K562 (cell line): ENCODE results near the gene IRF9. TPM values are rescaled to one million over a fixed set of nuclear protein-coding genes. Genes with fewer than 3 reads are reported as not detected.

Experiments
- BCLAF1 ChIP-seq, 2 experiments: fragments of 450-650 bp in 1 of 2; IDR thresholded peaks; 2 replicates each; pipeline ENCODE4 v1.6.1; 2011 to 2017; ENCODE audit warnings: low read depth in 2 of 2, antibody characterized with exemption in 1 of 2, borderline replicate concordance in 1 of 2, low read length in 1 of 2, mild to moderate bottlenecking in 1 of 2, mixed read lengths in 1 of 2; ENCODE audit not compliant: control insufficient read depth in 1 of 2
- CHD4 ChIP-seq: fragments of 200-600 bp; sonication (generic); IDR thresholded peaks from 3 replicates; pipeline ENCODE4 v1.6.1; 2012; ENCODE audit warnings: low read depth, mild to moderate bottlenecking, mixed read lengths, low read length, inconsistent platforms; ENCODE audit not compliant: insufficient read depth, insufficient replicate concordance, poor library complexity, severe bottlenecking
- EP300 ChIP-seq: IDR thresholded peaks from 2 replicates; pipeline ENCODE4 v1.6.1; 2012; ENCODE audit warnings: low read length, improper control_type of control experiment
- FOXM1 ChIP-seq, 2 experiments: fragments of 450-650 bp in 1 of 2; sonication (generic) in 1 of 2; formaldehyde crosslinking in 1 of 2; IDR thresholded peaks; 2 replicates each; pipeline versions ENCODE4 v1.6.1 to v1.9.0; 2017 to 2022; ENCODE audit warnings: low read depth in 2 of 2, mild to moderate bottlenecking in 2 of 2, missing genetic modification reagents in 1 of 2, moderate library complexity in 1 of 2
- FOXO4 ChIP-seq: fragments of 450-650 bp; formaldehyde crosslinking; IDR thresholded peaks from 2 replicates; pipeline ENCODE4 v1.4.0; 2020; ENCODE audit warnings: mild to moderate bottlenecking, moderate library complexity
- HNRNPLL ChIP-seq: fragments of 200-400 bp; formaldehyde crosslinking; IDR thresholded peaks from 2 replicates; pipeline ENCODE4 v1.6.1; 2017; ENCODE audit warnings: low read length, low read depth, mild to moderate bottlenecking; ENCODE audit not compliant: poor library complexity, severe bottlenecking
- MEF2D ChIP-seq: conservative IDR thresholded peaks from 2 replicates; pipeline ENCODE4 v1.6.1; 2016; ENCODE audit warnings: low read depth, missing genetic modification characterization, missing compliant biosample characterization
- RB1 ChIP-seq: fragments of 450-650 bp; IDR thresholded peaks from 2 replicates; pipeline ENCODE4 v1.6.1; 2017; ENCODE audit warnings: low read depth, mild to moderate bottlenecking
- SRF ChIP-seq, 2 experiments: fragments of 250-450, 450-650 bp in 1 of 2; sonication (Bioruptor Pico) in 1 of 2; sonication (generic) in 1 of 2; formaldehyde crosslinking; IDR thresholded peaks; 2 replicates each; pipeline versions ENCODE4 v1.5.0 to v1.5.1; 2020 to 2022; ENCODE audit warnings: mild to moderate bottlenecking in 1 of 2, missing genetic modification reagents in 1 of 2
- UBTF ChIP-seq, 2 experiments: IDR thresholded peaks; 2 replicates each; pipeline ENCODE4 v1.6.1; 2012; ENCODE audit warnings: improper control_type of control experiment in 2 of 2, low read depth in 2 of 2, low read length in 2 of 2, borderline replicate concordance in 1 of 2
- USF1 ChIP-seq: sonication (generic); formaldehyde crosslinking; IDR thresholded peaks from 2 replicates; pipeline ENCODE4 v1.9.0; 2022; ENCODE audit warnings: mild to moderate bottlenecking, missing genetic modification reagents
- ZBTB26 ChIP-seq: fragments of 450-650 bp; formaldehyde crosslinking; IDR thresholded peaks from 2 replicates; pipeline ENCODE4 v1.4.0; 2022; ENCODE audit warnings: missing genetic modification characterization
- ZNF511 ChIP-seq: sonication (generic); formaldehyde crosslinking; IDR thresholded peaks from 2 replicates; pipeline ENCODE4 v1.8.0; 2022; ENCODE audit warnings: mild to moderate bottlenecking, missing genetic modification reagents
- polyA plus RNA-seq, 8 experiments: library from polyadenylated mRNA; depleted of rRNA in 4 of 8; stranded (reverse) in 5 of 8; unstranded in 3 of 8; fragments of >200 nt; fragmentation: Nextera tagmentation in 2 of 8; fragmentation: Illumina TruSeq in 1 of 8; extraction: Ambion mirVana in 2 of 8; extraction: Trizol in 1 of 8; gene quantifications; 2 replicates each; pipeline versions ENCODE4 v1.2.1 to v1.2.3, GENCODE V29; 2011 to 2014; ENCODE audit warnings: inconsistent platforms in 1 of 8, missing spikeins in 1 of 8
- total RNA-seq, 7 experiments: library from RNA; depleted of rRNA in 6 of 7; stranded (reverse); fragments of >200 nt in 6 of 7; fragmentation: Illumina TruSeq in 2 of 7; extraction: Trizol in 2 of 7; gene quantifications; 2 replicates each; pipeline versions ENCODE4 v1.2.1 to v1.2.3, GENCODE V29; 2011 to 2021; ENCODE audit warnings: low replicate concordance in 1 of 7

The IRF9 gene
- total and polyA plus RNA-seq, 9 of the 15 experiments (the other 6 are each of a cell fraction or from before 2014, with no cell fraction given), result 0.79 to 14.8 (median 6.1) TPM

GRCh38 chr14:24146978-24147760, 13.9 kb upstream of the IRF9 start, which contains the start of gene RNF31 (continued):
- TF ChIP-seq SRF (CRISPR knock-in tag; IDR thresholded peaks at IDR 0.05) (peak in 1 of 2 experiments; percentile 40; a peak in 1 of 4 replicates), RB1 (peak; percentile 20; the same call in 1 of the 2 replicates), BCLAF1 (IDR thresholded peaks at IDR 0.05; ENCODE audit: borderline replicate concordance in 1 of 2, control insufficient read depth in 1 of 2, low read depth in 2 of 2, low read length in 1 of 2) (no peak), HNRNPLL (peak; percentile 78), USF1 (no peak), UBTF (IDR thresholded peaks at IDR 0.05; ENCODE audit: borderline replicate concordance in 1 of 2, low read depth in 2 of 2, low read length in 2 of 2) (no peak), EP300 (no peak), CHD4 (no peak), ZBTB26 (CRISPR knock-in tag) (no peak), ZNF511 (no peak), FOXO4 (CRISPR knock-in tag) (no peak), FOXM1 (IDR thresholded peaks at IDR 0.05; ENCODE audit: low read depth) (no peak), FOXM1 (CRISPR knock-in tag; IDR thresholded peaks at IDR 0.05; ENCODE audit: low read depth) (no peak), MEF2D (tag) (no peak)
